Measurements from ENCODE around the gene DNAH8. TPM values are rescaled to one million over a fixed set of nuclear protein-coding genes. Genes with fewer than 3 reads are reported as not detected.

The DNAH8 gene
- total RNA-seq, 1 donor from 2014 or later: 0.03 TPM

- Histone ChIP-seq H3K27me3 (ENCODE audit: low read depth) (no peaks in the 10 kb centered on the region), H3K36me3 (peaks cover 48% of the 10 kb centered on the region), H3K9me3 (no peaks in the 10 kb centered on the region), H3K27ac (no peak overlapping the region), H3K4me3 (no peak overlapping the region), H3K4me1 (peaks cover 33% of the 10 kb centered on the region)
- no peak for ATAC-seq
- no peak for DNase-seq
- intact Hi-C loops (cut with DNase I): no loop called here
- TF ChIP-seq CTCF (IDR thresholded peaks at IDR 0.05): no peak
These were observed 30.2 kb upstream of the DNAH8 start for GRCh38 chr6:38684904-38685303.

- peaks cover 34% of the 10 kb centered on the region for H3K36me3 ChIP-seq
- H3K9me3 ChIP-seq: no peaks in the 10 kb centered on the region
- H3K27ac ChIP-seq: no peak overlapping the region
- ATAC-seq: no peak
- DNase-seq: no peak
- peaks cover 33% of the 10 kb centered on the region for H3K4me1 ChIP-seq
- H3K4me3 ChIP-seq: no peak overlapping the region
- intact Hi-C loops (cut with DNase I): no loop called here
- no peak for TF ChIP-seq CTCF (IDR thresholded peaks at IDR 0.05)
- H3K27me3 ChIP-seq (ENCODE audit: low read depth): no peaks in the 10 kb centered on the region
These were observed 28.7 kb upstream of the DNAH8 start for GRCh38 chr6:38686270-38687042.

- no peak overlapping the region for H3K27ac ChIP-seq
- H3K4me3 ChIP-seq: no peak overlapping the region
- intact Hi-C loops (cut with DNase I): no loop called here
- no peaks in the 10 kb centered on the region for H3K9me3 ChIP-seq
- ATAC-seq: no peak
- H3K27me3 ChIP-seq (ENCODE audit: low read depth): no peaks in the 10 kb centered on the region
- DNase-seq: no peak
- peaks cover 28% of the 10 kb centered on the region for H3K36me3 ChIP-seq
- no peak for TF ChIP-seq CTCF (IDR thresholded peaks at IDR 0.05)
- H3K4me1 ChIP-seq: peaks cover 33% of the 10 kb centered on the region
These were observed 28.1 kb upstream of the DNAH8 start for GRCh38 chr6:38687043-38687353.

- intact Hi-C loops (cut with DNase I): no loop called here
- Histone ChIP-seq H3K9me3 (no peaks in the 10 kb centered on the region), H3K4me1 (peaks cover 33% of the 10 kb centered on the region), H3K36me3 (peaks cover 23% of the 10 kb centered on the region), H3K27me3 (ENCODE audit: low read depth) (no peaks in the 10 kb centered on the region), H3K27ac (no peak overlapping the region), H3K4me3 (no peak overlapping the region)
- no peak for TF ChIP-seq CTCF (IDR thresholded peaks at IDR 0.05)
- DNase-seq (no peak), ATAC-seq (no peak)
These were observed 27.6 kb upstream of the DNAH8 start for GRCh38 chr6:38687549-38687948.

GRCh38 chr6:38688579-38689087, 26.5 kb upstream of the DNAH8 start:
- no peak for ATAC-seq
- intact Hi-C loops (cut with DNase I): no loop called here
- Histone ChIP-seq H3K27ac (no peak overlapping the region), H3K4me1 (peaks cover 33% of the 10 kb centered on the region), H3K4me3 (no peak overlapping the region), H3K9me3 (no peaks in the 10 kb centered on the region), H3K27me3 (ENCODE audit: low read depth) (no peaks in the 10 kb centered on the region), H3K36me3 (peaks cover 12% of the 10 kb centered on the region)
- no peak for TF ChIP-seq CTCF (IDR thresholded peaks at IDR 0.05)
- no peak for DNase-seq
